Heart left ventricle (tissue), 13 donors: ENCODE data around the gene MYO7B.

Experiments used
- POLR2A ChIP-seq, 2 donors: fragments of 450-650 bp; IDR thresholded peaks; one replicate each; pipeline ENCODE4 v1.6.1; 2017; ENCODE audit warnings: antibody characterized with exemption in 2 of 2, mild to moderate bottlenecking in 2 of 2, moderate library complexity in 2 of 2
- TF ChIP-seq, protein P1 (sequence below), 12 donors: fragments of 200-600 bp; sonication (generic) in 4 of 12; IDR thresholded peaks; one replicate each; pipeline versions ENCODE4 v1.5.0 to v1.8.0; 2018 to 2022; ENCODE audit warnings: antibody characterized with exemption in 12 of 12, mild to moderate bottlenecking in 5 of 12
- donor health status: ischemic (EF 13 %, LVEDD 7.1; RV severe dilation, severe dysfunction).
- donor health status: DM: no; HTN: yes; CAD: no.
- donor health status: DM: no; HTN: no; CAD: no.
- donor health status: ischemic (EF 25% LVEDD 6.9; RV normal size, moderate dysfunction).
- donor health status: ischemic (EF 25% LVEDD 5.7; RV mildly dilated, moderate dysfunction).
- donor health status: ischemic (EF 35%, LVEDD 5.7; RV mildly dilated, moderate dysfunction).
- donor health status: nonischemic (EF 11% LVEDD 7.7; RV severe dilation, severe dysfunction).
- donor health status: DM: yes; HTN: yes; CAD: no.
- donor health status: PGD.
- donor health status: ischemic (EF 29% LVEDD 5.4; RV normal size, mild dysfunction).
- donor health status: nonischemic (EF 23%, LVEDD 6.1; RV moderate dilation, normal function).

DNA sequence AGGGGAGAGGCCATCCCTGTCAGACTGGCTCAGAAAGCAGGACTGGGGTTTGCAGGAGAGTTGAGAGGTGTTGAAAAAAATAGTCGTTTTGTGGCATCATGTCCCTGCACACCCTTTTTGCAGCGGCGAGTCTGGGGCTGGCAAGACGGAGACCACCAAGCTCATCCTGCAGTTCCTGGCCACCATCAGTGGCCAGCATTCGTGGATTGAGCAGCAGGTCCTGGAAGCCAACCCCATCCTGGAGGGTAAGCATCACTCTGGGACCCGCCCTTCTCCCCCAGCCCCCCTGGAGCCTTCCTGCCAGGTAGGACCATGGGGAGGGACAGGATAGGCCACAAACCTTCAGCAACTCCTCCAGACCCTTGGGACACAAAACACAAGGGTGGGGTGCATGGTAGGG is 34.2 kb downstream of the MYO7B start:
- TF ChIP-seq, protein P1, sequence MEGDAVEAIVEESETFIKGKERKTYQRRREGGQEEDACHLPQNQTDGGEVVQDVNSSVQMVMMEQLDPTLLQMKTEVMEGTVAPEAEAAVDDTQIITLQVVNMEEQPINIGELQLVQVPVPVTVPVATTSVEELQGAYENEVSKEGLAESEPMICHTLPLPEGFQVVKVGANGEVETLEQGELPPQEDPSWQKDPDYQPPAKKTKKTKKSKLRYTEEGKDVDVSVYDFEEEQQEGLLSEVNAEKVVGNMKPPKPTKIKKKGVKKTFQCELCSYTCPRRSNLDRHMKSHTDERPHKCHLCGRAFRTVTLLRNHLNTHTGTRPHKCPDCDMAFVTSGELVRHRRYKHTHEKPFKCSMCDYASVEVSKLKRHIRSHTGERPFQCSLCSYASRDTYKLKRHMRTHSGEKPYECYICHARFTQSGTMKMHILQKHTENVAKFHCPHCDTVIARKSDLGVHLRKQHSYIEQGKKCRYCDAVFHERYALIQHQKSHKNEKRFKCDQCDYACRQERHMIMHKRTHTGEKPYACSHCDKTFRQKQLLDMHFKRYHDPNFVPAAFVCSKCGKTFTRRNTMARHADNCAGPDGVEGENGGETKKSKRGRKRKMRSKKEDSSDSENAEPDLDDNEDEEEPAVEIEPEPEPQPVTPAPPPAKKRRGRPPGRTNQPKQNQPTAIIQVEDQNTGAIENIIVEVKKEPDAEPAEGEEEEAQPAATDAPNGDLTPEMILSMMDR (IDR thresholded peaks at IDR 0.05): no peak
- TF ChIP-seq POLR2A (IDR thresholded peaks at IDR 0.05): no peak
